Measurements from ENCODE around the gene ITPRIPL1. TPM values are rescaled to one million over a fixed set of nuclear protein-coding genes. Genes with fewer than 3 reads are reported as not detected.

Gene ITPRIPL1
- total RNA-seq, 2 donors from 2014 or later, result 0.44 to 1.5 TPM

GRCh38 chr2:96345868-96346462 is 20.8 kb downstream of the ITPRIPL1 start:
- Histone ChIP-seq H3K27me3 (no peaks in the 10 kb centered on the region), H3K36me3 (no peaks in the 10 kb centered on the region), H3K4me3 (no peak overlapping the region), H3K4me1 (no peaks in the 10 kb centered on the region), H3K9me3 (no peaks in the 10 kb centered on the region), H3K27ac (no peak overlapping the region)
- no peak for DNase-seq (ENCODE audit: low spot score)
- no peak for TF ChIP-seq CTCF (IDR thresholded peaks at IDR 0.05)

GRCh38 chr2:96347395-96347794 is 22.3 kb downstream of the ITPRIPL1 start:
- no peak for TF ChIP-seq CTCF (IDR thresholded peaks at IDR 0.05)
- Histone ChIP-seq H3K27ac (no peak overlapping the region), H3K36me3 (no peaks in the 10 kb centered on the region), H3K4me1 (peaks cover 0 to under 1% of the 10 kb centered on the region in 2 donors), H3K27me3 (no peaks in the 10 kb centered on the region), H3K4me3 (no peak overlapping the region), H3K9me3 (no peaks in the 10 kb centered on the region)
- no peak for DNase-seq (ENCODE audit: low spot score)

GRCh38 chr2:96353032-96353561 is 28.0 kb downstream of the ITPRIPL1 start:
- peak; percentile 67 for DNase-seq (ENCODE audit: low spot score)
- Histone ChIP-seq H3K4me3 (no peak overlapping the region), H3K4me1 (peaks cover 0 to 22% of the 10 kb centered on the region in 2 donors)

GRCh38 chr2:96353606-96354101 is 28.5 kb downstream of the ITPRIPL1 start:
- H3K27me3 ChIP-seq, result no peaks in the 10 kb centered on the region
- TF ChIP-seq CTCF (IDR thresholded peaks at IDR 0.05), result no peak
- DNase-seq (ENCODE audit: low spot score), result no peak
- H3K27ac ChIP-seq, result peak overlapping the region; percentile 57 to 63
- H3K36me3 ChIP-seq, result no peaks in the 10 kb centered on the region
- peaks cover 0 to 22% of the 10 kb centered on the region in 2 donors for H3K4me1 ChIP-seq
- no peaks in the 10 kb centered on the region for H3K9me3 ChIP-seq
- H3K4me3 ChIP-seq, result no peak overlapping the region

More at GRCh38 chr2:96353032-96353561, 28.0 kb downstream of the ITPRIPL1 start:
- Histone ChIP-seq H3K27ac (peak overlapping the region; percentile 57 to 63), H3K27me3 (no peaks in the 10 kb centered on the region), H3K36me3 (no peaks in the 10 kb centered on the region), H3K9me3 (no peaks in the 10 kb centered on the region)
- TF ChIP-seq CTCF (IDR thresholded peaks at IDR 0.05), result no peak

GRCh38 chr2:96354492-96354891 is 29.4 kb downstream of the ITPRIPL1 start:
- H3K4me1 ChIP-seq, result peaks cover 0 to 22% of the 10 kb centered on the region in 2 donors
- H3K36me3 ChIP-seq, result no peaks in the 10 kb centered on the region
- no peak for DNase-seq (ENCODE audit: low spot score)
- H3K27me3 ChIP-seq, result no peaks in the 10 kb centered on the region
- peak overlapping the region in 1 of 2 donors; percentile 63 for H3K27ac ChIP-seq
- H3K4me3 ChIP-seq, result no peak overlapping the region
- no peaks in the 10 kb centered on the region for H3K9me3 ChIP-seq
- TF ChIP-seq CTCF (IDR thresholded peaks at IDR 0.05), result no peak
